GM18907 (cell line): ENCODE measurements around the gene CRYL1.

Source experiments
- ATAC-seq: cut with Tn5 transposase; IDR thresholded peaks from one replicate; pipeline ENCODE4 v1.9.1; 2021; ENCODE audit warnings: mild to moderate bottlenecking, moderate library complexity; ENCODE audit not compliant: unreplicated experiment

Gene CRYL1

DNA sequence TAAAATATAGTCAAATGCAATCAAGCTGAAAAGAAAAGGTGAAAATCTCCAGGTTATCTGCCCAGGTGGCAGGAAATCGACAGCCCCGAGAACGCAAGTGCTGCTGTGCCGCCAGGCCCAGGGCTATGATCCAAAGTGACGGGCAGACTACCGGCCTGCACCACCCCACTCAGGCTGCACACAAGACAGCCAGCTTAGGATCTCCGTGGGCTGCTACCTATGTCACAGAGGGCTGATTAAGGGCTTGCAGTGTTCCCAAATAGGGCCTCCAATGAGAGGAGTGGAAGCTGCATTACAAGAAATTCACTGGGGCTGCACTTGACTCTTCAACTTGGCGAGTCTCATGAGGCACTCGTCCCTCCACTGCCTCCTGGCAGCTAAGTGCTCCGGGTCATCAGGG, 121.8 kb downstream of the CRYL1 start:
- ATAC-seq, result no peak

DNA sequence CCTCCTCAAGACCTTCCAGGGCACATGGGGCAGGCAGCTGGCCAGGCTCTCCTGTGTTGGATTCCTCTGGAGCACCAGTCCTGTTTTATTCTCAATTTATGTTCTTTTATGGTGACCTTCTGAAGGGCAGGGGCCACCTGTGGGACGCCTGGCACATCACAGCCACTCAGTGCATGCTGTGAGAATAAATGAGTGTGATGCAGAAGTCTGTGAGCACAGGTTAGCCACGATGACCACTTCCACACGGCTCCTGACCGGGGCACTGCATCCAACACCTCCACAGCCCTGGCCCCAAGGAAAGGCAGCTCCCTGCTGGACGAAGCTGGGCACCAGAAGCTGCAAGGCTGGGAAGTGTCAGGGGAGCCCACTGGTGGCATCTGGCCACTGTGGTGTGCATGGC, 122.8 kb downstream of the CRYL1 start:
- ATAC-seq, result no peak

DNA sequence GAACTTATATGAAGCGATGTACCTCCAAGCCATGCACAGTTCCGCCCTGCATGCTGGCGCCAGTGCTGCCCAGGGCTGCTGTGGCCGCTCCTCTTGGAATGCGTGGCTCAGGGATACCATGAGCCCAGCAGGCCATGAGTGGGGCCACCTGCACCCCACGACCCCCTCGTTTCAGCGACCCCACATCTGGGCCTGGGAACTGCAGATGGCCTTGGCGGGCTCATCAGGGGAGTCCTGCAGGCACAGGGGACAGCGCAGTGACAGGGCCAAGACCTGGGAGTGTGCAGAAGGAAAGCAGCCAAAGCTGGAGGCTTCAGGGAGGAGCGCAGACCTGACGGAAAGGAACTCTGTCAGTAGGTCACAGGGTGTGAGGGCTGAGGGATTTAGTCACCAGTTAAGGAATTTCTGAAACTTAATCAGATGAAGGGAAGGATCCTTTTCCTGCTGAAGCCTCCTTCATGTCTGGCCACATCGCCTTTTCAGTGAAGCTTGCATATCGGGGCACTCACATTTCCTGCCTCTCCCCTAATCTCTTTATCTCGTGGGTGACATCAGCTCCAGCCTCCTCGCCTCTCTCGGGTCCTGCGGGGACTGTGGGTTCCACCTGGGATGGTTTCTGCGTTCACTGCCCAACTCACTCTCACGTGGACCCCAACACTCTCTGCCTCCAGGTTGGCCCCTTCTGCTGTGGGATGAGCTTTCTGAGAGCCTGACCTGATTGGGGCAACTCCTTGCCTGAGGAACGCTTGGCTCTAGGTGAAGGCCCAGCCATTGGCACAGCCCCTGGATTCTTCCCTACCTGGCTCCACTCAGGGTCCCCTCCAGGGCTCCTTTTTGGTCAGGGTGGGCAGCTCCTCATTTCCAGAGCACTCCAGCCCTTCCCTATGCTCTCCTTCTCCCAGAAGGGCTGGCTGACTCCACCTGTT, 123.5 kb downstream of the CRYL1 start:
- no peak for ATAC-seq

DNA sequence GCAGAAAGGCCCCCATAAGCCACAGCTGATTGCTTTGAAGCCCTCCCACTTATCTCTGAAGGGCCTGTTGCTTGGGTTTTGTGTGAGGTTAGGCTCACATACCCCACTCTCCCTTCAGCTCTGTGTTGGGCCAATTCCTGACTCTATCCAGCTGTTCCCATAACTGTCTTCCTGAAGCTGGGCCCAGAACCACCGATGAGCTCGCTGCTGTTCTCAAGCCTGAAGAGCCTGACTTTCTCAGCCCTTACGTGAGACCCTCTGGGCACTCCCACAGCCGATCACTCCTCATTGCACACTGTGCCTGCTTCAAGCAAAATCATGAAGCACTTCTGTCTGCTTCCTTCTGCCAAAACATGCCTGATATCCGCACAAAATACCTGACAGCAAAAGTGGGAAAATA, 124.1 kb downstream of the CRYL1 start:
- ATAC-seq, result no peak

DNA sequence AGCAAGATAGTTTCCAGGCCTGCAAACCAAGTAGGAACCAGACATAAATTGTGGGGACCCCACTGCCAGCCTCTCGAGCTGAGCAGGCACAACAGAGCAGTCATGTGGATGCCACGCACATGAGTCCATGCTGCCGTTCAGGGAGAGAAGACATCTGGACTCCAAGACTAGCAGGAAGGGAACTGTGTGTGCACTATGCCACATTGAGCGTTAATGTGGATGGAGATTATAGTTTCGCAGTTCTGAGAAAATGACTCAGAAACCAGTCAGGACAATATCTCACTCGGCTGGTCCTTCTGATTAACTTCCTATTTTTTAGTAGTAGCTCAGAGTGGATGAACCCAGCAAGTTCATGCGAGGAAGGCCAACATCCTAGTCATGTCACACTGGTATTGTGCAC, 124.9 kb downstream of the CRYL1 start:
- ATAC-seq, result no peak

DNA sequence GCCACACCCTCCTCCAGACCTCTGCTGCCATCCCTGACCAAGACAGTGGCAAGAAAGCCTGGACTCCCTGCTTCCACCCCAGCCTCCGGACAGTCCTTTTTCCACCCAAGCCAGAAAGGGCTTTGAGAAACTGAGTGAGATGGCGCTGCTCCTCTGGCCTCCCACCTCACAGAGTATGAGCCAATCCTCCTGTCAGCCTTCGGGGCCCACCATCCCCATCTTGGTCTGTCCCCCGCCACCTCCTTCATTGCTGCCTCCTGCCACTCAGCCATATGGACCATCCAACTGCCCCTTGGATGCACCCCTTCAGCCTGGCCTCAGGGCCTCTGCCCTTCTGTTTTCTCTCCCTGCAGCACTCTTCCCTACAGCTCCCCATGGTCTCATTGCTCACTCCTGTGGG, 125.7 kb downstream of the CRYL1 start:
- no peak for ATAC-seq

DNA sequence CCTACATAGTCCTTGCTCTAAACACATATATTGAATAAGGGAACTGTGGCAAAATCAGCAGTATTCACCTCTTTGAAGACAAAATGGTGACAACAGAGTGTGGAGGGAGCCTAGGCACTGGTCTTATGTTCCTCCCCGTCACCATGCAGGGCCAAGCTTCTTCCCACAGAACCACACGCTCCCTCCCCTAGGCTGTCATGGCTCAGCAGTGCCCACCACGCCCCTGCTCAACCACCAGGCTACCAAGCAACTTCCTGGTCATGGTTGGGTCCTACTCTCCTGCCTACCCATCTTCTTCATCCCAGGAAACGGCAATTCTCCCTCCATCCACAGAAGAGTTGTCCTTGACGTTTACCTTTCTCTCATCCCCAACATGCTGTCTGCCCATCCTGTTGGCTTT, 126.1 kb downstream of the CRYL1 start:
- no peak for ATAC-seq

DNA sequence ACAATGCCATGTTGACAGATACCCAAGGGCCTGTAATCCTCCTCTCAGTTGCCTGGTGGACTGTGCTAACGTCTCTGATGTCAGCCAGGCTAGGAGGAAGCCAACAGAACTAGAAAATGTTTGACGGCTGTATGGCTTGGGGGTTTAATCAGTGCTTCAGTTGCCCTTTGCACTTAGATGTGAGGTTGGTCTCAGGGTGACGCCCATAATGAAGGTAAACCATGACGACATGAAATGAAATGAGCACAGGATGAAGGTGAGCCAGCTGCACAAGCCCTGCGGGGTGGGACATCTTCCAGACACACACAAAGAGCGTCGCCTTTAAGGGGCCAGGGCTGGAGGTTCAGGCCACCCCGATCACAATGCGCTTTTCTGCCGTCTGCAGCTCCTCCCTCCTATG, 127.2 kb downstream of the CRYL1 start:
- no peak for ATAC-seq

DNA sequence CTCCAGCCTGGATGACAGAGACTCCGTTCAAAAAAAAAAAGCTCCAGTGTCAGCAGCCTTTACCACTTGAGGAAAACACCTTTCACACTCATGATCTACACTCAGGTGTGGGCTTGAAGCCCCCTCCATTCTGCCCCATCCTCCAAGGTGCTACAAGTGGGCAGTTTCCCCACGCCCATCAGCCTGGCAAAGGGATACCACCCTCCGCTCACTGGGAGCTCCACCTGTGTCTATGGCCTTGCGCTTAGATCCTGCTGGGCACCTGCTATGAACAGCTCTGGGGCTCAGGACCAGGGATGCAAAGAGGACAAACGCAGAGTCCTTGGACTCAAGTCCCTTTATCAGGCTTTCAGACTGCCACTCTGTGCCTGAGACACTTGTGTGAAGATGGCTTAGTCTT, 127.8 kb downstream of the CRYL1 start:
- no peak for ATAC-seq

DNA sequence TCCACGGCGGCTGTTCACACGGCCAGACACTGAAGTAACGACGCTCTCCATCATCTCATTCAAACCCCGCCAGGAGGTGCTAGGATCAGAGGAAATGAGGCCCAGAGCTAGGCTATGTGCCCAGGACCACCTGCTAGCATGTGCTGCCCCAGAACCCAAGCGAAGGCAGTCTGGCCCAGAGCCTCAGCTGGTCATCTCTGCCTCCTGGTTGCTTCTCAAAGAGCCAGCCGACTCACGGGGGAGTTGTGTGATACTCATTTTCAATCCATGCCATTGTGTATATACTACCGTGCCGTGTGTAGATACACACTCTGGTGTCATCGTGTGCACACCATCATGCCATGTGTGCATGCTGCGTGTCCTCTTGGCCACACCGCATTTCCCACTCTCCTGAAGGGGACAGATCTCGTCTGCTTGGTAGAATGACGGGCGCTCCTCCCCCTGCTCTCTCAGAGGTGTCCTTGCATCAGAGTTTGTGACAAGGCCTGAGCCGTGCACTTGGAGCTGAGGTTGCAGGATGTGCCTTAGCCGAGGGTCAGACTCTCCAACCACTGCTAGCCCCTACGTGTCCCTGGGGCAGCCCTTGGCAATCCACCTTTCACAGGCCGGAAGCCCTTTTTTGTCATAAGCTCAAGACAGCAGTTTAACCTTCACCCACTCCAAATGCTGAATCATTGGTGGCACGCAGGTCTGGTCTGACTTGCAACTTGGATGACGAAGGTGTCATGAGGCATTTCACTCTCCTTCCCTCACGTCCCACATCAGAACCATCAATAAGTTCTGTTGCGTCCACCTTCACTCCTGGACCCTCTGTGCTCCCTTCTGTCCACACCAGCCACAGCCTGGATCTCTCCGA, 130.4 kb downstream of the CRYL1 start:
- no peak for ATAC-seq

DNA sequence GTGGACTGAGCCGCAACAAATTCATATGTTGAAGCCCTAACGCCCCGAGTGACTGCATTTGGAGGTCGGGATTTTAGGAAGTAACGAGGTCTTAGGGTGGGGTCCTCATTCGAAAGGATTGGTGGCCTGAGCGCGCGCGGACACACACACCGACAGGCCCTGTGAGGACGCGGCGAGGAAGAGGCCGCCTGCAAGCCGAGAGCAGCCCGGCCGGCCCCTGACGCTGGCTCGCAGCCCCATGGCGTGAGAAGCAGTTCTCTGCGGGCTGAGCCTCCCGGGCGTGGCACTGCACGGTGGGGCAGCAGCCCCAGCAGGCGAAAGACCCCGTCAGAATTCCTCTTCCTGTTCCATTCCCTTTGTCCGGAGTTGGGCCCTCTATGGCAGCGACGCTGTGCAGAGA, 131.2 kb downstream of the CRYL1 start:
- no peak for ATAC-seq

DNA sequence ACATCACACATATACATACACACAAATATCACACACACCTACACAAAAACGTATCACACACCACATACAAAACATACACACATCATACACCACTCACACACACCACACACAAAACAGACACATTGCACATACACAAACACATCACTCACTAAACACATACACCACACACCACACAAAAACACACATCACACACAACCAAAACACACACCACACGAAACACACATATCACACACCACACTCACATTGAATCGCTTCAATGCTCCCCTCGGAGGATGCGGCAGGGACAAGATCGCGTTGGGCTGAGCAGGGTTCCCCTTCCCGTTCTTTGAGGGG, 131.5 kb downstream of the CRYL1 start:
- no peak for ATAC-seq

DNA sequence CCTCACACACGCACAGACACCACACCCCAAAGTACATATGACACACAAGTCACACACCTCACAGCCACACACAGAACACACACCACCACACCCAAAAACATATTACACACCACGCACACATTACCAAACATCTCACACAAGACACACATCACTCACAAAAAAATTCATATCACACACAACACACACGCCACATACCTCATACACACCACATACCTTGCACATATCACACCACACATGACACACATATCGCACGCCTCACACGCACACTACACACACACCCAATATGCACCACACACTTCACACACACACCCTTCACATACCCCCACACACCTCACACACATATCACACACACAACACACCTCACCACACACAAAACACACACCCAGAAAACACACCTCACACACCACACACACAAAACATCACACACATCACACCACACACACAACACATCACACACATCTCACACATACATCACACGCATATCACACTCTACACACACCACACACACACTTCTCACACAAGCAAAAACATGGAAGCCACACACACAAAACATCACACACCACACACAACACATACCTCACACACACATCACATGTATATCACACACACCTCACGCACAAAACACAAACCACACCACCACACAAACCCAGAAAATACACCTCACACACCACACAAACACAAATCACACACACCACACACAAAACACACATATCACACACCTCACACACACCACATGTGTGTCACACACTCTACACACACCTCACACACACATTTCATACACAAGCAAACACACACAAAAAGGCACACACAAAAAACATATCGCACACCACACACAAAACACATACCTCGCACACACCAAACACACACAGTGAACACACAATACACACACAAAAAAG, 132.1 kb downstream of the CRYL1 start:
- ATAC-seq, result no peak

DNA sequence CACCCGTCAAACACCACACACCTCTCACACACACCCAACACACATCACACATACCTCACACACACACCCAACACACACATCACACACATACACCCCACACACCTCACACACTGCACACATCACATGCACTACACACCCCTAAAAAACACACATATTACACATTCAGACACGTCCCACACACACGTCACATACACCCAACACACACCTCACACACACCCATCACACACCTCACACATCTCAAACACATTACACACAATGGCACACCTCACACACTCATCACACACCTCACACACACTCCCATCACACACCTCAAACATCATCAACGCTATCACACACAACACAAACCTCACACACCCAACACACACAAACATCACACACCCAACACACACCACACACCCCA, 133.1 kb downstream of the CRYL1 start:
- ATAC-seq, result no peak

DNA sequence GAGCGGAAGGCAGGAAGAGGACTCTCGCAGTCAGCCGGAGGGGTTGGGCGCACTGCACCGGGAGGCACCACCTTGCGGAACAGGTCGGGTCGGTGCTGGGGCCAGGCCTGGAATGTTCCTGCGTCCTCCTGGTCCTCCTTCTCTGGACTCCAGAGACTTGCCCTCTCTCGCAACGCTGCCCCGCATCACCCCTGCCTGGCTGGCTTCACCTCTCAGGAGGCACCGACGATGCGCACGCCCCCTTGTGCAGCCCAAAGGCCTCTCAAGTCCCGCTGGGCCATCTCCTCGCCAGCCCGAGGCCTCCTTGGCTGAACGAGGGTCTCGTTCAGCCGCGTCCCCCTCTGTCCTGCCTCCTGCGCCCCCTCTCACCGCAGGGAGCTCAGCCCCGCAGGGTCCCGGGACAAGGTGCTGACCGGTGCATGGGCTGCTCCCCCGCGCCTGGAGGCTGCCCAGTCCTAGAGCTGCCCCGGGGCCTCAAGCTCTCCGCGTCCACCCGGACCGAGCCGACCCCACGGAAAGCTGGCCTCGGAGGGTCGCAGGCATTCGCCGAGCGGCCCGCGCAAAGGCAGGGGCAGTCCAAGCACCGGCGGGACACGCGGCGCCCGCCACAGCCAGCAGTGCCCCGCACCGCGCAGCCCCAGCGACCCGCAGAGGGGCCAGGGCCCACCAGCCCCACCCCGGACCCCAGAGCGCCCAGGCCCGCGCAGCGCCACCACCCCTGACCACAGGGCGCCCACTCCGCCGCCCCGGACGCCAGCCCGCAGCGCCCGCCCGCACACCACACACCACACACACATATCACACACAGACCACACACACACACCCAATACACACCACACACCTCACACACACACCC, 133.8 kb downstream of the CRYL1 start:
- no peak for ATAC-seq

DNA sequence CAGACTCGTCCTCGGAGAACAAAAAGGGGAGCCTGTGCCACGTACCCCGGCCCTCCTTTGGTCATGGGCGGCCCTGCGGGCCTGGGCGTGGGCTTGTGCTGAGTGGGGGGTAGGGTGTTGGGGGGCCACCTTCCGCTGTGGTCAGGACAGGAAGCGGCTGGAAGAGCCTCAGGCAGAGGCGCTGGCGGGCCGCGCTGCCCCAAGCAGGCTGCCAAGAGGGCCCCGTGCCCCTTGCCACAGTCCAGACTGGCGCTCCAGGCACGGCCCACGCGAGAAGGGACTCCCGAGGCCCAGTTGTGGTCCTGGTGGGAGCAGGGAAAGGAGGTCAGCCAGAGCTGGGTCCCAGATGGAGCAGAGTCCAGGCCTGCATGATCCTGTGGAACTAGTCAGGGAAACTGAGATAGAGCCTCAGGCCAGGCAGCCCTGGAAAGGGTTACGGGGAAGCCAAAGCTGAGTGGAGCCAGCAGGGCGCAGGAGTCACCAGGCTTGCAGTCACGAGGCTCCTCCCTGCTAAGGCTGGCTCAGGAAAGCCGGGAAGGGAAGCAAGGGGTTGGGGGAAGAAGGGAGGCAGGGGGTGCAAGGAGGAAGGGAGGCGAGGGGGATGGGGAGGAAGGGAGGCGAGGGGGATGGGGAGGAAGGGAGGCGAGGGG, 135.0 kb downstream of the CRYL1 start:
- no peak for ATAC-seq

DNA sequence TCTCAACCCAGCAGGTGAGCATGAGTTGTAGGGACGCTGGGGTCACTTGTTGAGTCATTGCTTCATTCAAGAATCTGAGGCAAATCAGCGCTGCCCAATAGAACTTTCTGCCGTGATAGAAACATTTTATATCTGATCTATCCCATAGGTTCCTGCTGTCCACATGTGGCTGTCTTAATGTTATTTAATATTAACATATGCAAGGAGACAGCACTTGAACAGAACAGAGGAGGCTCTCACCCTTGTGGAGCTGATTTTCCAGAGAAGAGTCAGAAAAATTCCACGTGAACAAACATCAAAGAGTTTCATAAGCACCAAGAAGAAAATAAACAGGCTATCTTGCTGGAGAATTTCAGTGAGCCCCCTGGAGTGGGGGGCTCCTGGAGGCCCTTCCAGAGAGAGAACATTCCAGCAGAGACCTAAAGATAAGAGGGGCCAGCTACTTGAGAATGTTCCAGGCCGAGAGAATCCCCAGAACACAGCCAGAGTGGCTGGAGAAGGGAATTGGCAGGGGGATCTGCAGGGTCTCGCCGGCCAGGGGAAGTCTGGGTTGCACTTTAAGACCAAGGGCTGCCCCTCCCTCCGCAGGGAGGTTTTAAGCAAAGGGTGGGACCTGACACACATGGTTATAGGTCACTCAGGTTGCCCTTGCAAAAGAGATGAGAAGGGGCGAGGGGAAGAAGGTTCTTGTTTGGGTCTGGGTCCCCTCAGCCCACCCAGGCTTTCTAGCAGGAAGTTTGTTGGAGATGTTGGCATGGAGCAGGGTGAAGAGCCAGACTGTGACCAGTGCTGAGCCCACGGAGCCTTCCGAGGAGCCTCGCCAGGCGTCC, 135.7 kb downstream of the CRYL1 start:
- ATAC-seq, result no peak

DNA sequence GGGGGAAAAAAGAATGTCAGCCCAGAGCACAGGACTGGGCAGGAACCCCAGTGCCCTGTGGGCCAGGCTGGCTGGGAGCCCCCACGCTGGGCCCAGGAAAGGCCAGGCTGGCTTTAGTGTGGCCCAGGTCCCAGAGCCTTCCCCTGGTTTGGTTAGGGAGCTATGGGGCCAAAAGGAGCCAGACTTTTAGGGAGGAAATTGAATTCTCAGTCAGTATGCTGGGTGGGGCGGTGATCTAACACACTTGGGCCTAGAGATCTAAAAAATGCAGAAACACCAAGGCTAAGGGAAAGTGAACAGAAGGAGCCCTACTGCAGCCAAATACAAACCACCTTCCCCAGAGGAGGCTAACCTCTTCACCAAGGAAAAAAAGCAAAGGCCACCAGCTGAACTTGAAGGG, 137.5 kb downstream of the CRYL1 start:
- no peak for ATAC-seq

DNA sequence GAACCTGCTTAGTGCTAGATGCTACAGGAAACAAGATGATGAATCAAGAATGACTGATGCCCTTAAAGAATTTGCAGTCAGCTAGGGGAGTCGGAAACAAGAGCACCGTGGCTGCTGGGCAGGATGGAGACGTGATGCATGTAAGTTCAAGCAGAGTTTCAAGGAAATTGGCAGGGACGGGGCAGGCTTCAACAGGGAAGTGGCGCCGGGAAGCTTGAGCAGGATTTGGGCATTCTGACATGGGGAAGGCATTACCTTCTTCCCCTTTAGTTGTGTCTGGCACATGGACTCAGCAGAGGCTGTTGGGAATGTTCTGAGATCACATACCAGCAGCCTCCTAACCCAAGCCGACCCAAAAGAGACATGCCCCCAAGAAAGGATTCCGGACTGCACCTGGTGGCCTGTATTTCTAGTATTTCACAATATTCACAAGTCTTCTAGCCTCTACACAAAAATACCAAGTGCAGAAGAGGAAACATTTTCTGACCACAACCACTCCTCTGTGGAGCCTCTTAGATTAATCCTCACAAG, 138.2 kb downstream of the CRYL1 start:
- ATAC-seq, result no peak
